HCT116 (cell line): Measurements from ENCODE around the gene NFE2. TPM values are rescaled to one million over a fixed set of nuclear protein-coding genes. Genes with fewer than 3 reads are reported as not detected.

Experiments
- ATAC-seq: fragments of 200-7000 bp; cut with Tn5 transposase; 2 replicates; pipeline ENCODE4 v1.9.1; 2020; ENCODE audit warnings: mild to moderate bottlenecking, moderate library complexity
- BruUV-seq: library from RNA; stranded (reverse); fragments of 400-500 nt; replicated peaks from 2 replicates; lab custom pipeline; 2021; lab: Mats Ljungman, UMichigan
- CTCF ChIA-PET: fragments of 300-600 bp; sonication (Branson Sonifier 250); formaldehyde crosslinking; loops from one replicate; lab custom pipeline; 2021; ENCODE audit warnings: antibody characterized with exemption; lab: Charles Lee
- POLR2A ChIA-PET: fragments of 300-600, 350-600 bp; sonication (Branson Sonifier 250); formaldehyde crosslinking; loops from one replicate; lab custom pipeline; 2021; ENCODE audit warnings: antibody characterized with exemption; lab: Charles Lee
- RAD21 ChIA-PET, 2 experiments: fragments of 300-600 bp; sonication (Branson Sonifier 250); formaldehyde crosslinking; loops; one replicate each; lab custom pipeline; 2023; ENCODE audit warnings: low total read pairs in 2 of 2; ENCODE audit not compliant: uncharacterized antibody in 2 of 2, unreplicated experiment in 2 of 2, low non-redundant PET in 1 of 2; lab: Charles Lee
- DNase-seq: peaks from one replicate; pipeline ENCODE4 v3.0.0-alpha.2; 2010; ENCODE audit warnings: low read depth, low spot score
- H2AFZ ChIP-seq: fragments of 200-600 bp; shearing (Covaris generic), sonication (generic); 2 replicates; pipeline ENCODE4 v1.6.1; 2017; ENCODE audit warnings: low read depth, mixed run types, mixed read lengths, antibody characterized with exemption, low read length; ENCODE audit not compliant: poor library complexity, severe bottlenecking
- H3K27ac ChIP-seq: 2 replicates; pipeline ENCODE4 v1.5.1; 2012; ENCODE audit warnings: low read depth, low read length
- H3K27me3 ChIP-seq: fragments of 200-600 bp; sonication (generic); 2 replicates; pipeline ENCODE4 v1.6.1; 2016; ENCODE audit warnings: mixed run types, low read length, mixed read lengths; ENCODE audit not compliant: insufficient read depth
- H3K36me3 ChIP-seq, 2 experiments: fragments of 200-500 bp in 1 of 2; fragments of 200-600 bp in 1 of 2; sonication (Bioruptor generic) in 1 of 2; sonication (generic) in 1 of 2; 2 replicates each; pipeline versions ENCODE4 v1.5.1 to v1.6.1; 2014 to 2016; ENCODE audit warnings: low read length in 2 of 2, inconsistent platforms in 1 of 2, mixed read lengths in 1 of 2, mixed run types in 1 of 2; ENCODE audit not compliant: insufficient read depth in 2 of 2, control insufficient read depth in 1 of 2
- H3K4me1 ChIP-seq, 2 experiments: fragments of 200-600 bp in 1 of 2; sonication (generic) in 1 of 2; 2 replicates each; pipeline versions ENCODE4 v1.5.1 to v1.6.1; 2012 to 2017; ENCODE audit warnings: low read length in 2 of 2, inconsistent platforms in 1 of 2, mild to moderate bottlenecking in 1 of 2, mixed read lengths in 1 of 2, mixed run types in 1 of 2, moderate library complexity in 1 of 2; ENCODE audit not compliant: insufficient read depth in 2 of 2, control insufficient read depth in 1 of 2
- H3K4me2 ChIP-seq: fragments of 200-600 bp; sonication (generic); 2 replicates; pipeline ENCODE4 v1.6.1; 2017; ENCODE audit warnings: mixed run types, low read length, mixed read lengths
- H3K4me3 ChIP-seq, 2 experiments: fragments of 200-600 bp in 1 of 2; sonication (generic) in 1 of 2; replicated peaks in 1 of 2; 2 replicates each; pipeline ENCODE4 v1.5.1; 2011 to 2016; ENCODE audit warnings: low read length in 2 of 2, control low read depth in 1 of 2, low read depth in 1 of 2, mild to moderate bottlenecking in 1 of 2, mixed read lengths in 1 of 2, mixed run types in 1 of 2
- H3K79me2 ChIP-seq: fragments of 200-600 bp; sonication (generic); 2 replicates; pipeline ENCODE4 v1.6.1; 2017; ENCODE audit warnings: mild to moderate bottlenecking, mixed run types, low read length, moderate library complexity, mixed read lengths; ENCODE audit not compliant: insufficient read depth
- H3K9ac ChIP-seq: fragments of 200-600 bp; sonication (generic); 2 replicates; pipeline ENCODE4 v1.6.1; 2016; ENCODE audit warnings: low read length, mixed read lengths
- H3K9me2 ChIP-seq: fragments of 200-600 bp; sonication (generic), shearing (Covaris generic); 2 replicates; pipeline ENCODE4 v1.6.1; 2017; ENCODE audit warnings: mixed run types, mild to moderate bottlenecking, moderate library complexity; ENCODE audit not compliant: insufficient read depth
- H3K9me3 ChIP-seq, 2 experiments: fragments of 200-500 bp in 1 of 2; fragments of 200-600 bp in 1 of 2; sonication (Bioruptor generic) in 1 of 2; sonication (generic) in 1 of 2; 2 replicates each; pipeline ENCODE4 v1.6.1; 2014 to 2017; ENCODE audit warnings: low read length in 2 of 2, mixed read lengths in 2 of 2, inconsistent platforms in 1 of 2, low read depth in 1 of 2, mild to moderate bottlenecking in 1 of 2, mixed run types in 1 of 2, moderate library complexity in 1 of 2; ENCODE audit not compliant: control insufficient read depth in 1 of 2, insufficient read depth in 1 of 2
- H4K20me1 ChIP-seq: fragments of 200-600 bp; sonication (generic), shearing (Covaris generic); 2 replicates; pipeline ENCODE4 v1.6.1; 2017; ENCODE audit warnings: mixed run types, mild to moderate bottlenecking, moderate library complexity; ENCODE audit not compliant: insufficient read depth
- CEBPB ChIP-seq: IDR thresholded peaks from 2 replicates; pipeline ENCODE4 v1.6.1; 2012; ENCODE audit warnings: low read depth
- CTCF ChIP-seq, 3 experiments: fragments of 200-600 bp in 1 of 3; sonication (generic) in 1 of 3; IDR thresholded peaks in 2 of 3; conservative IDR thresholded peaks in 1 of 3; 2 replicates each; pipeline ENCODE4 v1.5.1; 2012 to 2017; ENCODE audit warnings: low read depth in 2 of 3, low read length in 2 of 3, antibody characterized with exemption in 1 of 3, borderline replicate concordance in 1 of 3, control low read depth in 1 of 3, mild to moderate bottlenecking in 1 of 3, mixed read lengths in 1 of 3, mixed run types in 1 of 3, moderate library complexity in 1 of 3; ENCODE audit not compliant: insufficient read depth in 1 of 3
- ELF1 ChIP-seq: IDR thresholded peaks from 2 replicates; pipeline ENCODE4 v1.6.1; 2012; ENCODE audit warnings: low read depth, borderline replicate concordance
- JUND ChIP-seq: IDR thresholded peaks from 2 replicates; pipeline ENCODE4 v1.6.1; 2012
- MAX ChIP-seq: IDR thresholded peaks from 2 replicates; pipeline ENCODE4 v1.6.1; 2012
- SIN3A ChIP-seq: IDR thresholded peaks from 2 replicates; pipeline ENCODE4 v1.6.1; 2012; ENCODE audit warnings: low read depth
- SP1 ChIP-seq: IDR thresholded peaks from 2 replicates; pipeline ENCODE4 v1.6.1; 2012; ENCODE audit warnings: low read depth
- SRF ChIP-seq: IDR thresholded peaks from 2 replicates; pipeline ENCODE4 v1.6.1; 2012; ENCODE audit warnings: low read depth
- ZNF274 ChIP-seq: fragments of 200-500 bp; sonication (Bioruptor generic); IDR thresholded peaks from 2 replicates; pipeline ENCODE4 v1.6.1; 2014; ENCODE audit warnings: mild to moderate bottlenecking, low read depth, low read length, inconsistent platforms
- intact Hi-C: fragments of 100-400 bp; cut with micrococcal nuclease; formaldehyde crosslinking; loops from 2 replicates; pipeline ENCODE4 v1.10.0; 2022
- total RNA-seq: library from RNA; stranded (reverse); gene quantifications from one replicate; pipeline ENCODE4 v1.2.1, GENCODE V29; 2021; ENCODE audit not compliant: unreplicated experiment

NFE2 gene
- total RNA-seq, 1 experiment from 2014 or later = 1.3 TPM

- H3K4me3 ChIP-seq = peak overlapping the region in 1 of 2 experiments; percentile 19; a peak in 1 of 4 replicates
- RAD21 ChIA-PET = no interaction called here
- intact Hi-C loops = loop anchor here (5.0 kb wide), 1 partner anchor 33 kb away; the partner anchor contains the start of gene GPR84
- no peaks in the 10 kb centered on the region for H3K9me2 ChIP-seq
- H4K20me1 ChIP-seq = 0 out of 2 replicates have a peak, but pooled peaks cover 3% of the 10 kb centered on the region
- no peaks in the 10 kb centered on the region for H3K9me3 ChIP-seq
- CTCF ChIA-PET = no interaction called here
- peak overlapping the region; percentile 77; the same call in 1 of the 2 replicates for H3K27ac ChIP-seq
- BruUV-seq = no TSS peak
- H3K4me1 ChIP-seq = peaks cover 41 to 59% of the 10 kb centered on the region in 2 experiments
- peaks cover 92% of the 10 kb centered on the region for H3K79me2 ChIP-seq
- no peaks in the 10 kb centered on the region for H3K27me3 ChIP-seq
- DNase-seq (no peak), ATAC-seq (no peak)
- no peak overlapping the region for H2AFZ ChIP-seq
- H3K36me3 ChIP-seq = peaks cover 6 to 12% of the 10 kb centered on the region in 2 experiments; a peak in 3 of 4 replicates
- POLR2A ChIA-PET = interaction anchor here (5.9 kb wide), 1 partner anchor 49 kb away, joined by 73 read pairs; the partner anchor contains the start of genes CBX5 and HNRNPA1
- H3K4me2 ChIP-seq = peak overlapping the region; percentile 80
- no peak for TF ChIP-seq SRF
- no peak for TF ChIP-seq CEBPB
- TF ChIP-seq SP1 = no peak
- no peak for TF ChIP-seq CTCF (IDR thresholded peaks at IDR 0.05 in 2 of 3, conservative IDR thresholded peaks at IDR 0.05 in 1 of 3; ENCODE audit: borderline replicate concordance in 1 of 3, insufficient read depth in 1 of 3, low read depth in 2 of 3, low read length in 2 of 3)
- no peak for TF ChIP-seq ZNF274
- no peak for TF ChIP-seq ELF1
- TF ChIP-seq SIN3A = no peak
- no peak for TF ChIP-seq JUND
- no peak for TF ChIP-seq MAX
- peak overlapping the region; percentile 68 for H3K9ac ChIP-seq
These were observed 28.9 kb upstream of the NFE2 start for GRCh38 chr12:54329759-54330158.
